ENCODE data around the gene RGS4. TPM values are rescaled to one million over a fixed set of nuclear protein-coding genes. Genes with fewer than 3 reads are reported as not detected.

The RGS4 gene
- total and polyA plus RNA-seq, 2 experiments from 2014 or later: 0.32 to 0.38 TPM

DNA sequence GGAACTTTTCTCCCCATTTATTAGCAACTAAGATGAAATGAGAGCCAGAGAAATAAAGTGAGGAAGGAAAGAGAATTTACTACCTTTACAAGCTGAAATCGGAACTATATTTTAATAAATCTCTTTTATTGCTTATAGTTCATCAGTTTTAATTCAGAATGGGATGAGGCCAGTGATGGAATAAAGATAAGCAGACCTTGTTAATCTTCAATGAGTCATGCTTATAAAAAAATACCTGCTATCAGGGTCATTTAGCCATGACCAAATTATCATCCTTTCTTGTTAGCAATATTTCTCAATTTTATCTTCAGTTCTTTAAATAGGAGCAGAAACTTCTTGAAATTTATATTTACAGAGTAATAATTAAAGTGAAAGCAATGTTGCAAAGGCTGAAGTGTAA, 26.1 kb downstream of the RGS4 start (continued):
- TF ChIP-seq, protein P1, sequence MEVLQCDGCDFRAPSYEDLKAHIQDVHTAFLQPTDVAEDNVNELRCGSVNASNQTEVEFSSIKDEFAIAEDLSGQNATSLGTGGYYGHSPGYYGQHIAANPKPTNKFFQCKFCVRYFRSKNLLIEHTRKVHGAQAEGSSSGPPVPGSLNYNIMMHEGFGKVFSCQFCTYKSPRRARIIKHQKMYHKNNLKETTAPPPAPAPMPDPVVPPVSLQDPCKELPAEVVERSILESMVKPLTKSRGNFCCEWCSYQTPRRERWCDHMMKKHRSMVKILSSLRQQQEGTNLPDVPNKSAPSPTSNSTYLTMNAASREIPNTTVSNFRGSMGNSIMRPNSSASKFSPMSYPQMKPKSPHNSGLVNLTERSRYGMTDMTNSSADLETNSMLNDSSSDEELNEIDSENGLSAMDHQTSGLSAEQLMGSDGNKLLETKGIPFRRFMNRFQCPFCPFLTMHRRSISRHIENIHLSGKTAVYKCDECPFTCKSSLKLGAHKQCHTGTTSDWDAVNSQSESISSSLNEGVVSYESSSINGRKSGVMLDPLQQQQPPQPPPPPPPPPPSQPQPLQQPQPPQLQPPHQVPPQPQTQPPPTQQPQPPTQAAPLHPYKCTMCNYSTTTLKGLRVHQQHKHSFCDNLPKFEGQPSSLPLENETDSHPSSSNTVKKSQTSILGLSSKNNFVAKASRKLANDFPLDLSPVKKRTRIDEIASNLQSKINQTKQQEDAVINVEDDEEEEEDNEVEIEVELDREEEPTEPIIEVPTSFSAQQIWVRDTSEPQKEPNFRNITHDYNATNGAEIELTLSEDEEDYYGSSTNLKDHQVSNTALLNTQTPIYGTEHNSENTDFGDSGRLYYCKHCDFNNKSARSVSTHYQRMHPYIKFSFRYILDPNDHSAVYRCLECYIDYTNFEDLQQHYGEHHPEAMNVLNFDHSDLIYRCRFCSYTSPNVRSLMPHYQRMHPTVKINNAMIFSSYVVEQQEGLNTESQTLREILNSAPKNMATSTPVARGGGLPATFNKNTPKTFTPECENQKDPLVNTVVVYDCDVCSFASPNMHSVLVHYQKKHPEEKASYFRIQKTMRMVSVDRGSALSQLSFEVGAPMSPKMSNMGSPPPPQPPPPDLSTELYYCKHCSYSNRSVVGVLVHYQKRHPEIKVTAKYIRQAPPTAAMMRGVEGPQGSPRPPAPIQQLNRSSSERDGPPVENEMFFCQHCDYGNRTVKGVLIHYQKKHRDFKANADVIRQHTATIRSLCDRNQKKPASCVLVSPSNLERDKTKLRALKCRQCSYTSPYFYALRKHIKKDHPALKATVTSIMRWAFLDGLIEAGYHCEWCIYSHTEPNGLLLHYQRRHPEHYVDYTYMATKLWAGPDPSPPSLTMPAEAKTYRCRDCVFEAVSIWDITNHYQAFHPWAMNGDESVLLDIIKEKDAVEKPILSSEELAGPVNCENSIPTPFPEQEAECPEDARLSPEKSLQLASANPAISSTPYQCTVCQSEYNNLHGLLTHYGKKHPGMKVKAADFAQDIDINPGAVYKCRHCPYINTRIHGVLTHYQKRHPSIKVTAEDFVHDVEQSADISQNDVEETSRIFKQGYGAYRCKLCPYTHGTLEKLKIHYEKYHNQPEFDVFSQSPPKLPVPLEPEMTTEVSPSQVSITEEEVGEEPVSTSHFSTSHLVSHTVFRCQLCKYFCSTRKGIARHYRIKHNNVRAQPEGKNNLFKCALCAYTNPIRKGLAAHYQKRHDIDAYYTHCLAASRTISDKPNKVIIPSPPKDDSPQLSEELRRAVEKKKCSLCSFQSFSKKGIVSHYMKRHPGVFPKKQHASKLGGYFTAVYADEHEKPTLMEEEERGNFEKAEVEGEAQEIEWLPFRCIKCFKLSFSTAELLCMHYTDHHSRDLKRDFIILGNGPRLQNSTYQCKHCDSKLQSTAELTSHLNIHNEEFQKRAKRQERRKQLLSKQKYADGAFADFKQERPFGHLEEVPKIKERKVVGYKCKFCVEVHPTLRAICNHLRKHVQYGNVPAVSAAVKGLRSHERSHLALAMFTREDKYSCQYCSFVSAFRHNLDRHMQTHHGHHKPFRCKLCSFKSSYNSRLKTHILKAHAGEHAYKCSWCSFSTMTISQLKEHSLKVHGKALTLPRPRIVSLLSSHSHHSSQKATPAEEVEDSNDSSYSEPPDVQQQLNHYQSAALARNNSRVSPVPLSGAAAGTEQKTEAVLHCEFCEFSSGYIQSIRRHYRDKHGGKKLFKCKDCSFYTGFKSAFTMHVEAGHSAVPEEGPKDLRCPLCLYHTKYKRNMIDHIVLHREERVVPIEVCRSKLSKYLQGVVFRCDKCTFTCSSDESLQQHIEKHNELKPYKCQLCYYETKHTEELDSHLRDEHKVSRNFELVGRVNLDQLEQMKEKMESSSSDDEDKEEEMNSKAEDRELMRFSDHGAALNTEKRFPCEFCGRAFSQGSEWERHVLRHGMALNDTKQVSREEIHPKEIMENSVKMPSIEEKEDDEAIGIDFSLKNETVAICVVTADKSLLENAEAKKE (CRISPR knock-in tag; IDR thresholded peaks at IDR 0.05): no peak

DNA sequence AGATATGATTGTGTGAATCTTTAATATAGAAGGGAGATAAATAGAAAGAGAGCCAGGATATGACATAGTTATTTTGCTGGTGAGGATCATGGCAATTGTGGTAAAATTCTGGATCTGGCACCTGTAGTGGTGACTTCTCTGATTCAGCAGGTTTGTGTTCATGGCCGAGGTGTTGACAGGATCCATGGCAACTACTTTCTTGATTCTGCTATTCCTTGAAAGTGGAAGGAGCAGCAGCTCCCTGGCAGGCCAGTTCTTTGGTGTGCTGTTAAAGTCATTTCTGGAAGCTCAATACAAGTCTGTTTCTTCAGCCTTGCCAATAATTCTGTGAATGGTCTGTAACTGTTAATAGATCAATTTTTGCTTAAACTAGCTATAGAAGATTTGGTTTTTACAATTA, 33.4 kb downstream of the RGS4 start:
- Histone ChIP-seq H4K20me1 (replicated peaks; ENCODE audit: insufficient read depth) (no peaks in the 10 kb centered on the region), H3K36me3 (ENCODE audit: insufficient read depth) (no peaks in the 10 kb centered on the region), H3K27me3 (ENCODE audit: insufficient read depth) (no peaks in the 10 kb centered on the region), H3K27ac (ENCODE audit: low read depth) (no peak overlapping the region), H3K79me2 (replicated peaks; ENCODE audit: insufficient read depth) (no peaks in the 10 kb centered on the region), H3K4me1 (ENCODE audit: insufficient read depth) (no peaks in the 10 kb centered on the region), H3K4me2 (no peak overlapping the region), H3F3A (replicated peaks; ENCODE audit: low read depth) (no peaks in the 10 kb centered on the region), H3K9me2 (ENCODE audit: insufficient read depth) (peaks cover 6% of the 10 kb centered on the region), H2AFZ (no peak overlapping the region), H3K4me3 (no peak overlapping the region)
- DNase-seq (ENCODE audit: low spot score) (no peak), ATAC-seq (no peak)
- Mint-ChIP-seq H3K9me3 (no peaks in the 10 kb centered on the region), H3K27me3 (ENCODE audit: insufficient read depth, low read depth, poor library complexity) (peaks cover 1% of the 10 kb centered on the region), H3K4me3 (no peak overlapping the region), H3K27ac (no peak overlapping the region), H3K4me1 (no peaks in the 10 kb centered on the region), H3K36me3 (ENCODE audit: low read depth) (no peaks in the 10 kb centered on the region)
- TF ChIP-seq ZNF114 (CRISPR knock-in tag; IDR thresholded peaks at IDR 0.05) (no peak), CREB1 (CRISPR knock-in tag; IDR thresholded peaks at IDR 0.05; ENCODE audit: low read depth) (no peak), ZNF331 (CRISPR knock-in tag; IDR thresholded peaks at IDR 0.05; ENCODE audit: low read depth) (no peak), JUNB (IDR thresholded peaks at IDR 0.05; ENCODE audit: unreplicated experiment) (no peak)
- TF ChIP-seq, protein P2, sequence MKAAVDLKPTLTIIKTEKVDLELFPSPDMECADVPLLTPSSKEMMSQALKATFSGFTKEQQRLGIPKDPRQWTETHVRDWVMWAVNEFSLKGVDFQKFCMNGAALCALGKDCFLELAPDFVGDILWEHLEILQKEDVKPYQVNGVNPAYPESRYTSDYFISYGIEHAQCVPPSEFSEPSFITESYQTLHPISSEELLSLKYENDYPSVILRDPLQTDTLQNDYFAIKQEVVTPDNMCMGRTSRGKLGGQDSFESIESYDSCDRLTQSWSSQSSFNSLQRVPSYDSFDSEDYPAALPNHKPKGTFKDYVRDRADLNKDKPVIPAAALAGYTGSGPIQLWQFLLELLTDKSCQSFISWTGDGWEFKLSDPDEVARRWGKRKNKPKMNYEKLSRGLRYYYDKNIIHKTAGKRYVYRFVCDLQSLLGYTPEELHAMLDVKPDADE (IDR thresholded peaks at IDR 0.05): no peak

All from GM23338 (cell line).